Kidney (tissue), 14 donors: Measurements from ENCODE around the gene GNA14. TPM values are rescaled to one million over a fixed set of nuclear protein-coding genes. Genes with fewer than 3 reads are reported as not detected.
"Not testable (repeated sequence)": the region's sequence is repeated elsewhere in the genome, so short reads cannot be mapped to it uniquely, and the experiment has no call there.

Experiments used
- DNase-seq, 5 donors: peaks; one replicate each; pipeline ENCODE4 v3.0.0-alpha.2; 2013 to 2020
- FAIRE-seq: peaks from 2 replicates; lab custom pipeline; 2012; peaks lifted over from hg19 to GRCh38; lab: Jason Lieb, UNC
- H3K27ac ChIP-seq, 2 donors: one replicate each; pipeline ENCODE4 v1.7.0; 2013; ENCODE audit warnings: low read depth in 2 of 2, low read length in 2 of 2, inconsistent platforms in 1 of 2
- H3K27me3 ChIP-seq: one replicate; pipeline ENCODE4 v1.7.1; 2013; ENCODE audit warnings: low read length, inconsistent platforms; ENCODE audit not compliant: control insufficient read depth, insufficient read depth
- H3K36me3 ChIP-seq, 3 donors: one replicate each; pipeline versions ENCODE4 v1.7.0 to v1.7.1; 2013; ENCODE audit warnings: low read length in 3 of 3, control low read depth in 1 of 3, inconsistent platforms in 1 of 3; ENCODE audit not compliant: insufficient read depth in 3 of 3, control insufficient read depth in 2 of 3
- H3K4me1 ChIP-seq, 3 donors: one replicate each; pipeline versions ENCODE4 v1.7.0 to v1.7.1; 2013; ENCODE audit warnings: low read length in 3 of 3, inconsistent platforms in 1 of 3, low read depth in 1 of 3; ENCODE audit not compliant: control insufficient read depth in 2 of 3, insufficient read depth in 2 of 3
- H3K4me3 ChIP-seq, 3 donors: one replicate each; pipeline versions ENCODE4 v1.7.0 to v1.8.1; 2013; ENCODE audit warnings: low read length in 3 of 3, control low read depth in 1 of 3, inconsistent platforms in 1 of 3
- H3K9ac ChIP-seq, 3 donors: one replicate each; pipeline versions ENCODE4 v1.7.0 to v1.7.1; 2013; ENCODE audit warnings: low read length in 3 of 3, control low read depth in 1 of 3, inconsistent platforms in 1 of 3
- H3K9me3 ChIP-seq, 3 donors: one replicate each; pipeline versions ENCODE4 v1.7.0 to v1.7.1; 2013; ENCODE audit warnings: low read length in 3 of 3, control low read depth in 1 of 3, inconsistent platforms in 1 of 3; ENCODE audit not compliant: control insufficient read depth in 2 of 3, insufficient read depth in 1 of 3
- intact Hi-C: fragments of 100-400 bp; cut with DNase I; formaldehyde crosslinking; loops from one replicate; pipeline ENCODE4 v1.11.1; 2022
- polyA plus RNA-seq: library from polyadenylated mRNA; stranded (reverse); fragments of 350-450 nt; fragmentation: Illumina TruSeq; extraction: RNeasy Lipid Tissue Mini Kit (QIAGEN cat#74804); gene quantifications from one replicate; pipeline ENCODE4 v1.2.3, GENCODE V29; 2014; ENCODE audit warnings: low read depth, low replicate concordance; ENCODE audit not compliant: insufficient read depth
- total RNA-seq: library from RNA; stranded (reverse); fragmentation: NEBNext Ultra II Directional; extraction: Animal tissue kit (Norgen Biotek cat#: 25700); gene quantifications from one replicate; pipeline ENCODE4 v1.2.1, GENCODE V29; 2021
- TF ChIP-seq, protein P1 (sequence below): IDR thresholded peaks from 3 replicates; pipeline ENCODE4 v1.5.1; 2012; ENCODE audit warnings: mild to moderate bottlenecking, moderate library complexity, borderline replicate concordance; ENCODE audit not compliant: insufficient read depth; ENCODE audit errors: extremely low read depth
- donor health status: control.
- donor health status: control.
- donor health status: control.
- donor health status: control.
- donor health status: control.
- donor health status: DM: yes; HTN: yes; CAD: no.
- donor health status: Normal renal cell carcinoma (clear cell type).

GNA14 gene
- total and polyA plus RNA-seq, 2 donors from 2014 or later, result 6.5 to 10.4 TPM

DNA sequence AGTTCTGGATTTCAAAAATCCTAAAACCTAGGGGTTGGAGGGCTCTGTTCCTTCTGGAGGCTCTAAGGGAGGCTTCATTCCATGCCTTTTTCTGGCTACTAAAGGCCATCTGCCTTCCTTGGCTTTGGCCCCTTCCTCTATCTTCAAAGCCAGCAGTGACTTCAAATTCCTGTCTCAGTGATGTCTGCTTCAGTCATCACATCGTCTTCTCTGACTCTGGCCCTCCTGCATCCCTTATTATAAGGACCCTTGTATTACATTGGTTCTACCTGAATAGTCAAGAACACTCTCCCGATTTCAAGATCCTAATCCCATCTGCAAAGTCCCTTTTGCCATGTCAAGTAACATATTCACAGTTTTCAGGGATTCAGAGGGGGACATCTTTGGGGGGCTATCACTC is 60.3 kb downstream of the GNA14 start:
- FAIRE-seq (no peak), DNase-seq (no peak)
- no peak overlapping the region for H3K4me3 ChIP-seq
- TF ChIP-seq, protein P1, sequence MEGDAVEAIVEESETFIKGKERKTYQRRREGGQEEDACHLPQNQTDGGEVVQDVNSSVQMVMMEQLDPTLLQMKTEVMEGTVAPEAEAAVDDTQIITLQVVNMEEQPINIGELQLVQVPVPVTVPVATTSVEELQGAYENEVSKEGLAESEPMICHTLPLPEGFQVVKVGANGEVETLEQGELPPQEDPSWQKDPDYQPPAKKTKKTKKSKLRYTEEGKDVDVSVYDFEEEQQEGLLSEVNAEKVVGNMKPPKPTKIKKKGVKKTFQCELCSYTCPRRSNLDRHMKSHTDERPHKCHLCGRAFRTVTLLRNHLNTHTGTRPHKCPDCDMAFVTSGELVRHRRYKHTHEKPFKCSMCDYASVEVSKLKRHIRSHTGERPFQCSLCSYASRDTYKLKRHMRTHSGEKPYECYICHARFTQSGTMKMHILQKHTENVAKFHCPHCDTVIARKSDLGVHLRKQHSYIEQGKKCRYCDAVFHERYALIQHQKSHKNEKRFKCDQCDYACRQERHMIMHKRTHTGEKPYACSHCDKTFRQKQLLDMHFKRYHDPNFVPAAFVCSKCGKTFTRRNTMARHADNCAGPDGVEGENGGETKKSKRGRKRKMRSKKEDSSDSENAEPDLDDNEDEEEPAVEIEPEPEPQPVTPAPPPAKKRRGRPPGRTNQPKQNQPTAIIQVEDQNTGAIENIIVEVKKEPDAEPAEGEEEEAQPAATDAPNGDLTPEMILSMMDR, result no peak
- H3K36me3 ChIP-seq, result no peaks in the 10 kb centered on the region
- intact Hi-C loops, result no loop called here
- no peak overlapping the region for H3K9ac ChIP-seq
- H3K27me3 ChIP-seq, result no peaks in the 10 kb centered on the region
- H3K9me3 ChIP-seq, result no peaks in the 10 kb centered on the region
- no peak overlapping the region for H3K27ac ChIP-seq
- peaks cover 0 to 6% (median 6%) of the 10 kb centered on the region in 3 donors for H3K4me1 ChIP-seq

DNA sequence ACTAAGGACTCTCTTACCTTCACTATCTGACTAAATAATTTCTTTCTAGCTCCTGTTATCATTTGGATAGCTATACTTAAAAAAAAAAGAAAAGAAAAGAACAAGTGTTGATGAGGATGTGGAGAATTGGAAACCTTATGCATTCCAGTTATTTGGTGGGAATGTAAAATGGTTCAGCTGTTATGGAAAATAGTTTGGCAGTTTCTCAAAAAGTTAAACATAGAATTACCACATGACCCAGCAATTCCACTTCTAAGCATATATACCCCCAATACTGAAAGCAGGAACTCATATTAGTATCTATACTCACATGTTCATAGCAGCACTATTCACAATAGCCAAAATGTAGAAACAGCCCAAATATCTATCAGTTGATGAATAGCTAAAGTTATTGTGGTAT is 61.1 kb downstream of the GNA14 start:
- DNase-seq (no peak), FAIRE-seq (no peak)

DNA sequence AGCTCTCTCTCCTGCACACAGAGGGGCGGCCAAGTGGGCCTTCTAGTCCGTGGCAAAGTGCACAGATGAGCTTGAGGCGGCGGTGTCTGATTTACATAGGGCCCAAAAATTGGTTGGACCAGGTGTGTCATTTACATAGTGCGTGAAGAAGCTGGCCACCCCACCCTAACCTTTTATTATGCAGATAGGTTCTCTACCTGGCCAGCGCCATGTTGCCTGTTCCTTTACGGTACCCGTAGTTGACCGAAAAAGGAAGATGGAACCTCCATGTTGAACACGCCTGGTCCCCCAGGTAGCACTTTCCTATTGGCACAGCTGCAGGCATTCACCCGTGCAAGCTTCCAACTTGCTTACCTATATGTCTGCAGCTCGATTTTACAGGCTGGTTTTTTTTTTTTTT is 61.5 kb downstream of the GNA14 start:
- Histone ChIP-seq H3K9me3 (no peaks in the 10 kb centered on the region), H3K4me1 (peaks cover 0 to 6% (median 6%) of the 10 kb centered on the region in 3 donors), H3K27ac (no peak overlapping the region), H3K36me3 (no peaks in the 10 kb centered on the region), H3K4me3 (no peak overlapping the region), H3K27me3 (no peaks in the 10 kb centered on the region), H3K9ac (no peak overlapping the region)
- FAIRE-seq (no peak), DNase-seq (no peak)
- TF ChIP-seq, protein P1, result no peak
- intact Hi-C loops, result no loop called here

More for the DNA sequence above, 61.1 kb downstream of the GNA14 start:
- H3K27me3 ChIP-seq, result no peaks in the 10 kb centered on the region
- no peaks in the 10 kb centered on the region for H3K36me3 ChIP-seq
- no peak overlapping the region for H3K9ac ChIP-seq
- H3K4me1 ChIP-seq, result peaks cover 0 to 6% (median 6%) of the 10 kb centered on the region in 3 donors
- no peak overlapping the region for H3K27ac ChIP-seq
- H3K4me3 ChIP-seq, result no peak overlapping the region
- intact Hi-C loops, result no loop called here
- TF ChIP-seq, protein P1, result no peak
- H3K9me3 ChIP-seq, result no peaks in the 10 kb centered on the region

DNA sequence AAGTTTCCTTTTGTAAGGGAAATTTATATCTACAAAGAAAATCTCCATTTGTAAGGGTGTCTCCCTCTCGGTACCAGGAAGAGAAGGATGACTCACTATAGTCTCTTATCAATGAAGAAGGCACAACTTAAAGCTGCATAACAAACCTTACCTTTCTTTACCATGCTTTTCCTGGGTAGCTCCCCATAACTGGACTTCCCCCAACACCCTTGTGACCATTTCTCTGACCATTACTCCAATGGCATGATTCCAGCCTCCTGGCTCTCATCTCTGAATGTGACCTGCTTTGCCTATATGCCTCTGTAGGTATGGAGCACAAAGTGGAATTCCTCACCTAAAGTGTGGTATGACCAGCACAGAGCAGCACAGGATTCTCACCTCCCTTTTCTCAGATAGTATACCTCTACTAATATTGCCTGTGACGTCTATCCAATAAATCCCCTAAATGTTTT is 62.8 kb downstream of the GNA14 start:
- TF ChIP-seq, protein P1, result no peak
- no peak overlapping the region for H3K27ac ChIP-seq
- FAIRE-seq, result no peak

DNA sequence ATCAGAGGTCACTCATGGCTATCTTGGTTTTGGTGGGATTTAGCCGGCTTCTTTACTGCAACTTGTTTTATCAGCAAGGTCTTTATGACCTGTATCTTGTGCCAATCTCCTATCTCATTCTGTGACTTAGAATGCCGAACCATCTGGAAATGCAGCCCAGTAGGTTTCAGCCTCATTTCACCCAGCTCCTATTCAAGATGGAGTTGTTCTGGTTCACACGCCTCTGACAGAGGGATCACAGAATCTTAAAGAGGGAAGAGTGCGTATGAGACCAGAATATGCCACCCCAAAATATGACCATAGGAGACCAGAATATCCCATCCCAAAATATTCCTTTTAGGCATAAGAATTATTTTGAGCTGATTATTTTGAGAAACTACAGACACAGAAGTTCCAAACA is 63.2 kb downstream of the GNA14 start:
- FAIRE-seq, H3K4me3 ChIP-seq, H3K9me3 ChIP-seq, H3K9ac ChIP-seq, H3K36me3 ChIP-seq, intact Hi-C loops, H3K27me3 ChIP-seq, H3K27ac ChIP-seq, DNase-seq, H3K4me1 ChIP-seq: not testable (repeated sequence)

More for the DNA sequence above, 62.8 kb downstream of the GNA14 start:
- peaks cover 0 to 6% (median 6%) of the 10 kb centered on the region in 3 donors for H3K4me1 ChIP-seq
- intact Hi-C loops, result no loop called here
- no peaks in the 10 kb centered on the region for H3K27me3 ChIP-seq
- H3K4me3 ChIP-seq, result no peak overlapping the region
- H3K9ac ChIP-seq, result no peak overlapping the region
- no peak for DNase-seq
- H3K36me3 ChIP-seq, result no peaks in the 10 kb centered on the region
- no peaks in the 10 kb centered on the region for H3K9me3 ChIP-seq
